HG03469 (cell line): ENCODE measurements around the gene TBATA.

Experiments
- ATAC-seq: cut with Tn5 transposase; IDR thresholded peaks from one replicate; pipeline ENCODE4 v1.9.1; 2021; ENCODE audit warnings: mild to moderate bottlenecking, moderate library complexity, moderate number of reproducible peaks; ENCODE audit not compliant: unreplicated experiment

TBATA gene

DNA sequence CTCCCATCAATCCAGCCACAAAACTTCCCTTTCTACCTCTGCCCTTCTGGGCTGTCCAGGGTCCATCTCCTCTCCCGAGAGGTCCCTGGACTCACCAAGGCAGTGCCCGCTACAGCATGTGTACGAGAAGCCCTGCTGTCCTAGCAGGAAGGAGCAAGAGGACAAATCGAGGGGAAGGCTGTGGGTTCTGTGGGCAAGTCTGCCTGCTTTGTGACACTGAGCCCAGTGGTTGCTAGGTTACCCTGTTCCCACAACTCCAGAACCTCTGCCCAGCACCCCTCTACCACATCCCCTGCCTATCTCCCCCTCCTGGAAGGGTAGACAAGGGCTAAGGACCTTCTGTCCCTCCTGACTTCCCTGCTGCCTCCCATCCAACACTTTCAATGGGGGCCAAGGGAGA lies at the start of gene TBATA:
TSS of gene TBATA (minus strand) at position 188 of the 400 bp plus-strand sequence. CDS start 1,998 bp downstream, outside the sequence.
- ATAC-seq: no peak

- ATAC-seq: no peak
Measured at GRCh38 chr10:70834441-70835151, 49.4 kb upstream of the TBATA start.

GRCh38 chr10:70834021-70834420 lies 48.8 kb upstream of the TBATA start:
- no peak for ATAC-seq

DNA sequence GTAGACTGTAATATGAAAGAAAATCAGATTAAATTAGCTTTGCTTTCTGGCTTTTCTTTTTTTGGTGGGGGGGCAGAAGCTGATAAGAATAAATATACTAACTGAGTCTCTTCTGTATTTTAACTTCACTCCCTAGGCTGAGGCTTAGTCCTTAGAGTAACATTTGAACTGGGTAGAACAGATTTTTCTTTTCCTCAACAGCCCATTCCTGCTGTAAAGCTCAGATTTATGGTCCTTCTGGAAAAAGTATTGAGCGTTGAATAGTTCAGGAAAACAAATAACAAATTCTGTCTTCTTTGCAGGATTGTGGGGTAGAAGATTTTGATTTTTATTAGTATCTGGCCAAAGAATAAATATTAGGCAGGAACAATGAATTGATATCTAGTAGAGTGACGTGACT lies 48.4 kb upstream of the TBATA start:
- no peak for ATAC-seq

- ATAC-seq: no peak
Measured at GRCh38 chr10:70832852-70833528, 47.8 kb upstream of the TBATA start.

DNA sequence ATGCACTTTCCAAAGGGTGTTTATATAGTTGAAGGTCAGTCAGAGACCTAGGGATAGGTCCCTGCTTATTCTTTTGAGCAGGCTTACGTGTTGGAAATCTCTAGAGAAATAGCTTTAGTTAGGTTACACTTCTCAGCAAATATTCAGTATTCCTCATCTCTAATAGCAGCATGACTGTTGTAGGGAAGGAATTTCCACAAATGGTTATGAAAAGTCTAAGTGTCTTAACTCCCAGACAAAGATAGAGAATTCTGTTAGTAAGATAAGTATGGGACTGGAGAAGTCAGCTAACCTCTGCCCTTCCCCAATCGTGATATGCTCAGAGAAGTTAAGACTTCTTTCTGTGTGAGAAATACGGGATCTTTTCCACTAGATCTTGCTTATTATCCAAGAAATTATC lies 47.0 kb upstream of the TBATA start:
- no peak for ATAC-seq

GRCh38 chr10:70830164-70830563 lies 45.0 kb upstream of the TBATA start:
- ATAC-seq: no peak

GRCh38 chr10:70829543-70829942 lies 44.4 kb upstream of the TBATA start:
- ATAC-seq: no peak

DNA sequence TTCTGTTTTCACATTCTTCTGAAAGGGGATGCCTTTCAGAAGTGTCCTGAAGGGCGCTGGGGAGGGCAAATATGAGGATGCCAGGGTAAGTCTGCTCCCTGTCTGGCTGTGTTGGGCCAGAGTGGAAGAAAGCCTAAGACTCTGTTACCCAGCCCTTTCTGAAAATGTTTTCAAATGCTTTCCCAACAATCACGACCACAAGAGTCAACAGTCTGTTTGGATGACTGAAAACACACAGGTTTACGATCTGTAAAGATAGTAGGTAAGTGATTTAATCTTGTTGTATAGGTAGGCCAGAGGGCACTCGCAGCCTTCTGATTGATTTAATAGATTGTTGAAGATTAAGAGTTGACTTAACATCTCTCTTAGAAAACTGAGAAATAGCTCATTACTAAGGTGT lies 43.7 kb upstream of the TBATA start:
- ATAC-seq: no peak

DNA sequence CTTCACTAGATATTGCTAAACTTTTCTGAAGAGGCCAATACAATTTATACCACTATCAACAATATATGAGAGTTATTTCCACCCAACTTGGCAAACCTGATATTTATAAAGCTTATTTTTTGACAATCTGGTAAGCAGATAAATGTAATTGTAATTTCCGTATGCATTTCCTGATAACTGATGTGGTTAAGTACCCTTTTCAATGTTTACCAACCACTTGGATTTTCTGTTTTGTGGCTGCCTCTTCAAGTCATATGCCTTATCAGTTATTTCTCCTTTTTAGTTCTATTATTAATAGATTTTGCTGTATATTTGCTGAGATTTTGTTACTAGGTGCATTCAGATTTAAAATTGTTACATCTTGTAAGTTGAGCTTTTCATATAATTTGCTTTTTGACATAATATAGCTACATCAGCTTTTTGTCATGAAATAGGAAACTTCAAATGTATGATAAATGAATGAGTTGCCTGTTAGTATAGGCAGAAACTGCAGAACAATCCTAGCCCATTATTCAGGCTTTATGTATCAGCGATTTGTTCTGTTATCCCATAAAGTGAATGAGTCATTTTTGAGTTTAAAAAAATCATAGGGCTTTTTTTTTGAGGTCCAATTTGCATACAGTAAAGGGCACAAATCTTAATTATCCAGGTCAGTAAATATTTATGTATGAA lies 42.0 kb upstream of the TBATA start:
- ATAC-seq: no peak

DNA sequence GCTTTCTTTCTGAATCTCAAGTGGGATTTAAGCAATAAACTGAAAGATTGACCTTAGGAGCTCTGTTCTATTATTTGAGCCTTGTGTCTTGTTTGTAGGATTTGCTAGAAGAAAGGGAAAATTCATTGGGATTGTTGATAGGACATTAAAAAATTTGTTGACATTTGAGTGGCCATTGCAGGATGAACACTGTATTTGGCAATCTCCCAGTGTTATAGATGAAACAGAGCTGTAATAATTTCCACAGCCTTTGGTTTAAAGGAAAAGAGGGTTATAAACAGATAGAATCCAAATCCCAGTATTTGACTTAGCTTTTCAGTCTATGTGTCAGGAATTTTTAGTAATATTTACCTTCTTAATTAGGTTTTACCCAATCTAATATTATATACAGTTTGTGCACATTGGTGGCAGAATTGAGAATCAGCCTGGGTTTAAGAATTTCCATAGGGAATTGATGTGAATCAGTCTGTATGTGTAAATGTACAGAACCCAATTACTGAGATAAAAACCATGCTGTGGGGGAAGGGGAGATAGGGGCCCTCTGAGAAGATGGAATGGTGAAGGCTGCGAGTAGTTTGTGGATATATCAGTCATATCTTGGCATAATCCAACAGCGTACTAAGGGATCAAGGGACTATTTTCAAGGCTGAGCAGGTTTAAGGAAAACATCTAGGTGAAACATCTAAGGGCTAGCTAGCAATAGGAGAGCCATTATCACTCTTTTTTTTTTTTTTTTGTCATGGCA lies 37.1 kb upstream of the TBATA start:
- ATAC-seq: no peak

- no peak for ATAC-seq
Measured at GRCh38 chr10:70820976-70821750, 36.0 kb upstream of the TBATA start.

- ATAC-seq: peak; percentile 25
Measured at GRCh38 chr10:70816220-70816894, 31.2 kb upstream of the TBATA start.

DNA sequence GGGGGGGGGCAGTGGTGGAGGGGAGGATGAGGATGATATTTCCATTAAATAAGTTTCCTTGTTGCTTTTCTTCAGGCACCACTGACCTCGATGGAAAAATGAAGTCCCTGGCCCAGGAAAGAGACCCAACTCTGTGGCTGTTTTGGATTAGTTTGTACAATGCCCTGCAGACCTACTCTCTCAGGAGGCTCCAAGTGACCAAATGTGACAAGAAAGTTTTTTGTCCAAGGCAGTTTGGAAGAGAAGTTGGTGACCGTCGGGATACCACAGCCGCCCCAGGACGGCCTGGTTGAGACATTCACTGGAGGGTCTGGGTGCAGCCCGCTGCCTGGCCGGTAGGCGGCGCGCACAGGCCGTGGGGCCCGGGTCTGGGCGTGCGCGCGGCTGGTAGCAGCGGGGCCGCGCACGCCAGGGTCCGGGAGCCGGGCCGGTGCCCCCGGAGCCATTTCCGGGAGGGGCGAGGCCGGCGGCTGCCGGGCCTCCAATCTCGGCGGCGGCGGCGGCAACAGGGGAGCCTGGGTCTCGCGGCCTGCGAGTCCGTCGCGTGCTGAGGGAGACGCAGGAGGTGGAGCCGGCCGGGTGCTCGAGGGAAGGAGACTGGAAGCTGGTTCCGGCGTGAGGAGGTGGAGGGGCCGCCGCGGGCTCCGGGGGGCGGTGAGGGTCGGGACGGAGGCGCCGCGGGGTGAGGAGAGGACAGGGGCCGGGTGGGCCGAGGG lies 30.5 kb upstream of the TBATA start, which contains the start of gene SGPL1:
TSS of gene SGPL1 (plus strand) at position 445 of the 716 bp plus-strand sequence. CDS start 906 bp downstream, outside the sequence.
- peak; percentile 86 for ATAC-seq

- no peak for ATAC-seq
Measured at GRCh38 chr10:70814126-70814525, 28.9 kb upstream of the TBATA start.

DNA sequence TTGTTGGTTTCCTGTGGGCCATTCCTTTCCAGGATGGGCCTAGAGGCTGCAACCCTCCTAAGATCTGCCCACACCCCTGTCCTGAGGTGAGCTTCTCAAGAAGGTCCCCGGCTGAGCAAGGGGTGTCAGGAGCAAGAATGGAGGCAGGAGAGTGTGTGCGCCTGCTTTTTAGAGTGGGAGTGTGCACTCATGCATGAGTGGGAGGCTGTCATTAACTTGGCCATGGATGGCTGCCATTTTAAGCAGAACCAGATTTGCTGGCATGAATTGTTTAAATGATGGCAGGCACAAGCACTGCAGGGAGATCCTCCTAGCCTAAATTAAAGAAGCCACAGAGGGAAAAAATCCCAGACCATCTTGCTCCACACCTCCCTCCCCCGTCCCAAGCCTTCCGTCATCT lies 27.6 kb upstream of the TBATA start:
- ATAC-seq: no peak

- no peak for ATAC-seq
Measured at GRCh38 chr10:70811881-70812280, 26.7 kb upstream of the TBATA start.

DNA sequence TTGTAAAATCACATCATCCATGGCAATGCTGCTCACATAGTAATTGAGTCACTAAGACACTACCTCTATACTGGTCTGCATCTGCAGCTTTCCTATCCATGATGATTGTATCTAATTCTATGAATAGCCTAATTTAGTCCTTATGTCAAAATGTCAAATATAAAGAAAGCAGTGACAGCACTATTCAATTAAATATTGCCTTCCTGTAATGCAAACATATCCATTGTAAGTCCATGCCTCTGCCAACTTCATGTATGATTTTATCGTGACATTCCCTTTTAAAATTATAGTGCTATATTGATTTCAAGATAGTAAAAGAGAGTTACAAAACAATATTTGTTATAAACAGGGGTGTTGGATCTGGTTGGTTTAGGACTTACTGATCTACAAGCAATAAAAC lies 25.8 kb upstream of the TBATA start:
- no peak for ATAC-seq

DNA sequence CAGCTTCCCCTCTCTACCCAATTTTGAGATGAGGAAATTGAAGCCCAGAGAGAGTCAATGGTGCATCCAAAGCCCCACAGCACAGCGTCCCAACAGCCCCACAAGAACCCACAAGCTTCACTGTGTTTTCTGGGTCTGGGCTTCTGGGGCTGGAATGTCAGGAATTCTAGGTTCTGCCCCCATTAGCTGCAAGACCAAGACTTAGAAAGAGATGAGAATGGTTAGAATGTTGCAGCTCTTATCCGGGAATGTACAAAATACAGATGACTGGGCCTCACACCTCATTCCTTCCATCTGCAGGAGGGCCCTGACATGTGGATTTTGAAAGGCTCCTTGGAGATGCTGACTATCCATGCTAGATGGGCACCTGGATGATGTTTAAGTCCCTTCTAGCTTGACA lies 24.5 kb upstream of the TBATA start:
- ATAC-seq: no peak
